K562 (cell line): ENCODE measurements around the gene COL4A6. TPM values are rescaled to one million over a fixed set of nuclear protein-coding genes. Genes with fewer than 3 reads are reported as not detected.

Source experiments
- ATAC-seq: fragments of 200-7000 bp; cut with Tn5 transposase; 3 replicates; pipeline ENCODE4 v1.9.1; 2020; ENCODE audit warnings: moderate library complexity
- BruUV-seq: library from RNA; stranded (reverse); fragments of 400-500 nt; replicated peaks from 2 replicates; lab custom pipeline; 2021; lab: Mats Ljungman, UMichigan
- CTCF ChIA-PET: fragments of 300-600 bp; formaldehyde crosslinking; extraction: SDS; loops from one replicate; lab custom pipeline; 2021; ENCODE audit warnings: low intra/inter-chr PET ratio; lab: Yijun Ruan, JAX
- POLR2A ChIA-PET: fragments of 300-600, 350-650 bp; sonication (Branson Sonifier 250); formaldehyde crosslinking; extraction: SDS; loops from one replicate; lab custom pipeline; 2021; ENCODE audit warnings: antibody characterized with exemption, inconsistent platforms; lab: Yijun Ruan, JAX
- DNase-seq, 4 experiments: peaks; one replicate each; pipeline versions ENCODE4 v3.0.0 to v3.0.0-alpha.2; 2011 to 2018; ENCODE audit warnings: low spot score in 3 of 4, mixed read lengths in 3 of 4; ENCODE audit errors: extremely low read depth in 1 of 4
- FAIRE-seq: peaks from 2 replicates; lab custom pipeline; 2011; peaks lifted over from hg19 to GRCh38; lab: Jason Lieb, UNC
- H2AFZ ChIP-seq: 2 replicates; pipeline ENCODE4 v1.6.0; 2011; ENCODE audit warnings: low read depth, low read length, control low read depth, inconsistent platforms
- H3K27ac ChIP-seq: fragments of 200-600 bp; 3 replicates; pipeline ENCODE4 v1.8.0; 2011; ENCODE audit warnings: low read depth, mild to moderate bottlenecking, control low read depth, inconsistent platforms, low read length, moderate library complexity, mixed read lengths; ENCODE audit errors: extremely low read depth
- H3K27me3 ChIP-seq, 2 experiments: fragments of 300-600 bp in 1 of 2; 2 replicates in 1 of 2; 3 replicates in 1 of 2; pipeline versions ENCODE4 v1.6.0 to v1.8.0; 2011; ENCODE audit warnings: inconsistent platforms in 2 of 2, low read length in 2 of 2, mild to moderate bottlenecking in 1 of 2, mixed read lengths in 1 of 2, moderate library complexity in 1 of 2; ENCODE audit not compliant: control insufficient read depth in 2 of 2, insufficient read depth in 2 of 2
- H3K36me3 ChIP-seq: fragments of 300-600 bp; 3 replicates; pipeline ENCODE4 v1.8.0; 2011; ENCODE audit warnings: mild to moderate bottlenecking, low read length, inconsistent platforms; ENCODE audit not compliant: control insufficient read depth, insufficient read depth
- H3K4me1 ChIP-seq, 2 experiments: fragments of 200-600 bp in 1 of 2; replicated peaks in 1 of 2; 2 replicates in 1 of 2; 3 replicates in 1 of 2; pipeline versions ENCODE4 v1.5.1 to v1.8.0; 2011; ENCODE audit warnings: inconsistent platforms in 2 of 2, low read length in 2 of 2, mild to moderate bottlenecking in 1 of 2, mixed read lengths in 1 of 2, moderate library complexity in 1 of 2; ENCODE audit not compliant: control insufficient read depth in 2 of 2, insufficient read depth in 2 of 2
- H3K4me2 ChIP-seq: 2 replicates; pipeline ENCODE4 v1.6.1; 2011; ENCODE audit warnings: low read length, control low read depth, inconsistent platforms, mixed read lengths; ENCODE audit not compliant: insufficient read depth
- H3K4me3 ChIP-seq: fragments of 200-600 bp; sonication (generic), shearing (Covaris generic); 2 replicates; pipeline ENCODE4 v1.5.1; 2016; ENCODE audit warnings: control low read depth, inconsistent platforms
- H3K79me2 ChIP-seq: fragments of 200-600 bp; 3 replicates; pipeline ENCODE4 v1.8.0; 2011; ENCODE audit warnings: low read length, inconsistent platforms; ENCODE audit not compliant: control insufficient read depth, insufficient read depth
- H3K9ac ChIP-seq, 2 experiments: 2 replicates each; pipeline versions ENCODE4 v1.6.0 to v1.6.1; 2011; ENCODE audit warnings: low read depth in 2 of 2, low read length in 2 of 2, control low read depth in 1 of 2, inconsistent platforms in 1 of 2, mild to moderate bottlenecking in 1 of 2, mixed read lengths in 1 of 2; ENCODE audit not compliant: insufficient read depth in 1 of 2
- H3K9me1 ChIP-seq: one replicate; pipeline ENCODE4 v1.6.0; 2011; ENCODE audit warnings: inconsistent platforms, mild to moderate bottlenecking, low read length, moderate library complexity; ENCODE audit not compliant: control insufficient read depth, insufficient read depth
- H3K9me3 ChIP-seq: replicated peaks from 2 replicates; pipeline ENCODE4 v1.5.1; 2011; ENCODE audit warnings: low read depth, low read length, inconsistent platforms; ENCODE audit not compliant: control insufficient read depth, insufficient read depth
- H4K20me1 ChIP-seq: replicated peaks from 2 replicates; pipeline ENCODE4 v1.6.1; 2011; ENCODE audit warnings: low read length, inconsistent platforms, mixed read lengths; ENCODE audit not compliant: control insufficient read depth, insufficient read depth
- OTX1 ChIP-seq: fragments of 450-650 bp; formaldehyde crosslinking; IDR thresholded peaks from 2 replicates; pipeline ENCODE4 v1.4.0; 2022; ENCODE audit warnings: mild to moderate bottlenecking
- SMARCE1 ChIP-seq: fragments of 450-650 bp; IDR thresholded peaks from 2 replicates; pipeline ENCODE4 v1.7.1; 2016; ENCODE audit warnings: mild to moderate bottlenecking
- SNIP1 ChIP-seq: fragments of 450-650 bp; IDR thresholded peaks from 2 replicates; pipeline ENCODE4 v1.7.1; 2017; ENCODE audit warnings: low read depth, mild to moderate bottlenecking
- THAP7 ChIP-seq: fragments of 250-450 bp; sonication (Bioruptor Pico); IDR thresholded peaks from 2 replicates; pipeline ENCODE4 v1.5.0; 2021
- ZBTB26 ChIP-seq: fragments of 450-650 bp; formaldehyde crosslinking; IDR thresholded peaks from 2 replicates; pipeline ENCODE4 v1.4.0; 2022; ENCODE audit warnings: missing genetic modification characterization
- WGBS: fragments of 100-300 bp; shearing (Covaris generic); methylation state at CpG from one replicate; pipeline ENCODE4 v1.1.6; 2016; ENCODE audit warnings: low coverage, mixed read lengths; ENCODE audit not compliant: insufficient coverage; ENCODE audit errors: missing lambda C conversion rate; 5-methylcytosine and 5-hydroxymethylcytosine counted together
- in situ Hi-C: fragments of 300-500 bp; cut with MboI; formaldehyde crosslinking; loops from 4 replicates; pipeline ENCODE4 v1.15.0; 2018; ENCODE audit warnings: inconsistent platforms, mixed read lengths
- intact Hi-C: fragments of 100-400 bp; cut with micrococcal nuclease; formaldehyde crosslinking; loops from 2 replicates; pipeline ENCODE4 v1.14.2; 2022
- polyA plus RNA-seq, 8 experiments: library from polyadenylated mRNA; depleted of rRNA in 4 of 8; stranded (reverse) in 5 of 8; unstranded in 3 of 8; fragments of >200 nt; fragmentation: Nextera tagmentation in 2 of 8; fragmentation: Illumina TruSeq in 1 of 8; extraction: Ambion mirVana in 2 of 8; extraction: Trizol in 1 of 8; gene quantifications; 2 replicates each; pipeline versions ENCODE4 v1.2.1 to v1.2.3, GENCODE V29; 2011 to 2014; ENCODE audit warnings: inconsistent platforms in 1 of 8, missing spikeins in 1 of 8
- total RNA-seq, 7 experiments: library from RNA; depleted of rRNA in 6 of 7; stranded (reverse); fragments of >200 nt in 6 of 7; fragmentation: Illumina TruSeq in 2 of 7; extraction: Trizol in 2 of 7; gene quantifications; 2 replicates each; pipeline versions ENCODE4 v1.2.1 to v1.2.3, GENCODE V29; 2011 to 2021; ENCODE audit warnings: low replicate concordance in 1 of 7

The COL4A6 gene
- total and polyA plus RNA-seq, 9 of the 15 experiments (the other 6 are each of a cell fraction or from before 2014, with no cell fraction given) = 0.02 to 0.05 TPM; not detected in 7

DNA sequence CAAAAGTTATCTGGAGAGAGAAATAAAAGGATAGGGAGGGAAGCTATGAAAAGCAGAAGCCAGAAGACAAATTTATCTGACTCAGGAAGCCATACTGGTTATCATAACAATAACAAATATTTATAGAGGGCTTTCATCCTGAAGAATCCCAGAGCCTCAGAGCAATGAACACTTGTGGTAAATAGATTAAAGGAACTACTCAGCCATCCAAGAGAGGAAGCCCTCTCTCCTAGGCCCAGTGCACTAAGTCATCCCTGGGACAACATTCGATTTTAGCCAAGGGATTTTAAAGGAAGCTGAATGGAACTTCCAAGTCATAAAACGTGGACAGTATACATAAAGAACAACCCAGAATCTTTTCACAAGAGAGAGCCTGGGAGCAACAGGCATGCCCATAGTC, 76.9 kb downstream of the COL4A6 start:
- Histone ChIP-seq H3K27me3 (no peaks in the 10 kb centered on the region), H3K9me3 (no peaks in the 10 kb centered on the region), H3K79me2 (no peaks in the 10 kb centered on the region), H3K27ac (no peak overlapping the region), H3K9me1 (no peaks in the 10 kb centered on the region), H3K4me2 (no peak overlapping the region), H2AFZ (no peak overlapping the region), H3K36me3 (no peaks in the 10 kb centered on the region), H4K20me1 (no peaks in the 10 kb centered on the region), H3K4me3 (no peak overlapping the region), H3K9ac (no peak overlapping the region), H3K4me1 (no peaks in the 10 kb centered on the region)
- FAIRE-seq (no peak), ATAC-seq (no peak), DNase-seq (no peak)
- intact Hi-C loops = no loop called here
- no peak for TF ChIP-seq SNIP1
- TF ChIP-seq OTX1 = no peak
- no peak for TF ChIP-seq SMARCE1
- TF ChIP-seq ZBTB26 (CRISPR knock-in tag) = no peak
- ChIA-PET POLR2A (no interaction called here), CTCF (no interaction called here)
- BruUV-seq = no TSS peak
- in situ Hi-C loops = no loop called here
- 0% methylated on average over 2 of the region's 2 CpGs for WGBS

GRCh38 chrX:108359806-108360602, 78.2 kb downstream of the COL4A6 start:
- ATAC-seq (no peak), DNase-seq (no peak), FAIRE-seq (no peak)
- in situ Hi-C loops = no loop called here
- no peak for TF ChIP-seq THAP7 (CRISPR knock-in tag)
- Histone ChIP-seq H4K20me1 (no peaks in the 10 kb centered on the region), H3K4me3 (no peak overlapping the region), H3K4me1 (no peaks in the 10 kb centered on the region), H3K9me3 (no peaks in the 10 kb centered on the region), H3K79me2 (no peaks in the 10 kb centered on the region), H3K9me1 (no peaks in the 10 kb centered on the region), H3K27me3 (no peaks in the 10 kb centered on the region), H2AFZ (no peak overlapping the region), H3K27ac (no peak overlapping the region), H3K4me2 (no peak overlapping the region), H3K36me3 (no peaks in the 10 kb centered on the region), H3K9ac (no peak overlapping the region)
- CTCF ChIA-PET = no interaction called here
- intact Hi-C loops = no loop called here
- WGBS = 0% methylated on average over 4 of the region's 4 CpGs
- BruUV-seq = no TSS peak
- POLR2A ChIA-PET = no interaction called here
